Middle frontal gyrus (tissue), 1 donor: ENCODE results near the gene TM9SF1.

Source experiments
- DNase-seq: peaks from one replicate; pipeline ENCODE4 v3.0.0-alpha.2; 2015; ENCODE audit warnings: low spot score; ENCODE audit errors: extremely low spot score

TM9SF1 gene

DNA sequence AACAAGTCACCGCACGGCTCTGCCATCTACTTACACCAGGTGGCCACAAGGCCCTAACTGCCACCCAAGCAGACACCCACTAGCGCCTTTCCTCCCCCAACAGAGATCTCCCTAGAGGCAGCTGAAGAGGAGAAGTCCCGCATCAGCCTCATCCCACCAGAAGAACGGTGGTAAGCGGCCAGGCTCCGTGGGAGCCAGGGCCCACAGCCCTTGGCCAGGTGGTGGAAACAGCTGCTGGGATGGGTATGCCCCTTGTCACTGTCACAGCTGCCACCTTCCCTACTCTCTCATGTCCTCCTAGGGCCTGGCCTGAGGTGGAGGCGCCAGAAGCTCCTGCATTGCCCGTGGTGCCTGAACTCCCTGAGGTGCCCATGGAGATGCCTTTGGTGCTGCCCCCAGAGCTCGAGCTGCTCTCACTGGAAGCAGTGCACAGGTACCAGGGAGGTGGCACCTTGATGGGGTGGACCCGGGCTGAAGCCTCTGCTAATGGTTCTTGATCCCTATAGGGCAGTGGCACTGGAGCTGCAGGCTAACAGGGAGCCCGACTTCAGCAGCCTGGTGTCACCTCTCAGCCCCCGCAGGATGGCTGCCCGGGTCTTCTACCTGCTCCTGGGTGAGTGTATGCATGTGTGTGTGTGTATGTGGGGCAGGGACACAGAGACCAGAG, 15.8 kb downstream of the TM9SF1 start:
- DNase-seq, result no peak

DNA sequence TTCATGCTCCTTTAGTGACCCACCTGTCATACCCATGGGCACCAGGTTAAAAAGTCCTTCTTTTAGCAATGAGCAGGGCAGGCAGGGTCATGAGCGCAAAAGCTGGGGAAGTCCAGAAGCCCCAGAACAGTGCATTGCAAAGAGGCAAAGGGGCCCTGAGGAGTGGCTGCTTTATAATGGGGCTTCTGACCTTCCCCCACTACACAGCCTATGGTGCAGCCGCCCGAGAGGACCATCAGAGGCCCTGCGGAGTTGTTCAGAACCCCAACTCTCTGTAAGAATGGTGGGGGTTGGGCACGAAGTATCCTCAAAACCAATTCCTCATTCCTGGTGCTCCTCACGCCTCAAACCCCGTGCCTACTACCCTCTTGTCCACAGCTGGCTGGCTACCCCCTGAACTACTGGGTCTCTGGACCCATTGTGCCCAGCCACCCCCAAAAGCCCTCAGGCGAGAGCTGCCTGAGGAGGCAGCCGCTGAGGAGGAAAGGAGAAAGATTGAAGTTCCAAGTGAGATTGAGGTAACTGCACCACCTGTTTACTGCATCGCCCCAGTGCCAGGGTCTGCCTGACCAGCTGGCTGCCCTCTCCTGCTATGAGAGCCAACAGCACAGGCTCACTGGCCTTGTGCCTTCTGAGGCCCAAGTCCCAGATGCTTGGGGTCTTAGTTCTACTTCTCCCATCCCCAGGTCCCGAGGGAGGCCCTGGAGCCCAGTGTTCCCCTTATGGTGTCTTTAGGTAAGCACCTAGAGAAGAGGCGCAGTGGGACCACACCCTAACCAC, 16.7 kb downstream of the TM9SF1 start:
- no peak for DNase-seq

DNA sequence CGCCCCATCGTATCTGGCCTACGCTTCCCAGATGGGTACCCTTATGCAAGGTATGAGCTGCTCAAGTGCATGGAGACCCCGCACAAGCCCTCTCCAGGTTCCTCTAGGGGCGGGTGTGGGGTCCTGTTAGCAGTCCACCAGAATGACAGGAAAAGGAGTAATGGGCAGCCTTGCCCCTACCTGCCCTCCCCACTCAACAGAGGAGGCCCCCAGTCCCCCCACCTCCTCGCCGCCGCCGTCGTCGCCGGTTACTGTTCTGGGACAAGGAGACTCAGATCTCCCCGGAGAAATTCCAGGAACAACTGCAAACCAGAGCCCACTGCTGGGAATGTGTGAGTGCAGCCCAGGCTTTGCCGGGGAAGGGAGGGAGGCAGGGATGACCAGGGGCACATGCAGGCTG, 17.4 kb downstream of the TM9SF1 start:
- no peak for DNase-seq

DNA sequence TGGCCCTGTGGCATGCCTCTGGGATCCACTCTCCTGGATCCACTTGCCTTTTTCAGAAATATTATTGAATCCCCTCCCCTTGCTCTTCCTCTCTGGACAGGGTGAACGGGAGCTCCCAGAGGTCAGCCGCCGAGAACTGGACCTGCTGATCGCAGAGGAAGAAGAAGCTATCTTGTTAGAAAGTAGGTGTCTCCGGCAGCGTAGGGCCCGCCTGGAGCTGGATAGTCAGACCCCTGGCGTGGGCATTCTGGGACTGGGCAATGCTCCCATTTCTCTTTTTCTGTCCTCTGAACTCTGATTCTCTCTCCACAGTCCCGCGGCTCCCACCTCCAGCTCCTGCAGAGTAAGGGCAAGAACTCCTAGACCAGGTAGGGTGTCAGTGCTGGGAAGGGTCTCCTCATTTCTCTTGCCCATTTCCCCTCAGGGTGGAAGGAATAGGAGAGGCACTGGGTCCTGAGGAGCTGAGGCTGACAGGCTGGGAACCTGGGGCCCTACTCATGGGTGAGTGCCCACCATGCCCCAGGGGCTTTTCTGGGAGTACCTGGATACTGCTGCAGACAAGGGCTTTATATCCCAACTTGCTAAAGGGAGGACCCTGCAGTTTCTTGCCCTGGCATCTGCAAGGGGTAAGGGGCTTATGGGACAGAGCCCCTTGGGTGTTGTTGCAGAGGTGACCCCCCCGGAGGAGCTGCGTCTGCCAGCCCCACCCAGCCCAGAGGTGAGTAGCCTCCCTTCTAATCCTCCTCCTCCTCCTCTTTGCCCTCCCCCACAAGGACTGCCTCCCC, 18.0 kb downstream of the TM9SF1 start:
- DNase-seq, result no peak

DNA sequence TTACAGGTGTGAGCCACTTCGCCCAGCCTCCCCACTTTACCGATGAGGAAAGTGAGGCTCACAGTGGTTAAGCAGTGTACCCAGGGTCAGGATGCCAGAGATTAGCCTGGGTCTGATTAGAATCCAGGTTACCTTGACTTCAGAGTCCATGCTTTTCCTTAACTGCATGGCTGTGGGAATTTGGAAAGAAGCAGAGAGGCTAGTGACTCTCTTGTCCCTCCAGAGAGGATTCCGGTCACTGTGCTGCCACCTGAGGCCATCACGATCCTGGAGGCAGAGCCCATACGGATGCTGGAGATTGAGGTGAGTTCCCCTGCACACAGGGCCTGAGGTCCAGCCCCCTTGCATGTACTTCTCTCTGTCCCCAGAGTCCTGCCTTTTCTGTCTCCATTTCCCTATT, 18.6 kb downstream of the TM9SF1 start:
- no peak for DNase-seq

DNA sequence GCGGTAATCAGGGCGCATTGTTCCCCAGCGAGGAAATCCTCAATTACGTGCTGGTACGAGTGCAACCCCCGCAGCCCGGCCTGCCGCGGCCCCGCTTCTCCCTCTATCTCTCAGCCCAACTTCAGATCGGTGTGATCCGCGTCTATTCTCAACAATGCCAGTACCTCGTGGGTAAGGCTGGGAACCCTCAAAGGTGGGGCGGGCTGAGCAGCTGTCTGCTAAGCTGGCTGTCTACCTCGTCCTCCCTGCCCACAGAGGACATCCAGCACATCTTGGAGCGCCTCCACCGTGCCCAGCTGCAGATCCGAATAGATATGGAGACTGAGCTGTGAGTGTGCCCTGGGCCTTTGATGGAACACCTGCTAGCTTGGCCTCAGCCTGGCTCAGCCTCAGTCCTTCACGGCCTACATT, 22.4 kb downstream of the TM9SF1 start:
- no peak for DNase-seq

DNA sequence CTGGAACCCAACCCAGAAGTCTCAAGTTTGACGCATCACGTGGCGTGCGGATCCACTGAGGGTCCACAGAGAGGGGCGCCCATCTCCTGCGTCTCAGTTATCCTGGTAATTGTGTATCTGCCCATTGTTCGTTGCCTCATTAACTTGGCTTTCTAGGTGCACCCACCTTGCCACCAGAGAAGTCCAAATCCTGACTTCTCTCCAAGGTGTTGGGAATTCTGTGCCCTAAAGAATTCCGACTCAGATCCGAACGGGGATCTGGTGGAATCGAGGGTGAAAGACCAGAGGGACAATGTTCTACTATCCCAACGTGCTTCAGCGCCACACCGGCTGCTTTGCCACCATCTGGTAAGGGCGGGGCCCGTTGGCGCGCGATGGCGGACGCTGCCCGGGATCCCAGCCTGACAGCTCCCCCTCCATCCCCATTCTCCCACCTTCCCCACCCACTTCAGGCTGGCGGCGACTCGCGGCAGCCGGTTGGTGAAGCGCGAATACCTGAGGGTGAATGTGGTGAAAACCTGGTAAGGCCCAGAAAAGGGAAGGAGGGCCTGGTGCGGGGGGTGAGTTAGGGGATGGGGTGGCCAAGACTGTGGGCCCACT, 22.9 kb downstream of the TM9SF1 start:
- DNase-seq, result no peak

DNA sequence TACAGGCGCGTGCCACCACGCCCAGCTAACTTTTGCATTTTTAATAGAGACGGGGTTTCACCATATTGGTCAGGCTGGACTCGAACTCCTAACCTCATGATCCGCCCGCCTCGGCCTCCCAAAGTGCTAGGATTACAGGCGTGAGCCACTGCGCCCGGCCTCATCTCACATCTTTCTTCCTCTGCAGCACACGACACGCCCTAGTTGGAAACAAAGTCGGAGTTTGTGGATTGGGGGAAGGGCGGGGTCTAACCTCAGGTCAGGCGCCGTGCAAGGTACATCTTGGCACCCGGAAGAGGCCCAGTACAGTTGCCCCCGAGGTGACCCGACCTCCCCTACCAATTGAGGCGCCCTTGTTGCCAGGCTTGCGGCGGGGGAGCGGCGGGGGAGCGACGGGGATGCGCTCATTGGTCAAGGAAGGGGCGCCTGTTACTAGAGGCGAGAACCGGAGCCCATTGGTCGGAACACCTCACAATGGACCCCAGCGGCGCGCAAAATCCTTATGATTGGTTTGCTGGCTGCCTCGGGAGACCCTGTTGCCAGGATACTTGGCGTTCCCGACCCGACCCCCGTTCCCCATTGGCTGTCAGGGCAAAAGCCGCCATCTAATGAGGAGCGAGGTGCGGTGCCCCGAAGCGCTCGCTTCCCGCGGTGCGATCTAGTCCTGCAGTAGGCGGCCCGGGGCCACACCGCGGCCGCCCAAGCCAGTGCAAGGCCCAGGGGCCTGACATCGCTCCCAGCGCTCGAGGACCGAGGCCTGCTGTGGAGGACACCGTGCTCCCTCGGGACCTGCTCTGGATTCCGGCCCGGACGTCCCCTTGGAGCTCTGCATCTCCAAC, 23.6 kb downstream of the TM9SF1 start, which contains the start of gene REC8:
Gene REC8 (plus strand): TSS at position 659 of the 839 bp plus-strand sequence. CDS start 473 bp downstream, outside the sequence.
- peak; percentile 83 for DNase-seq

DNA sequence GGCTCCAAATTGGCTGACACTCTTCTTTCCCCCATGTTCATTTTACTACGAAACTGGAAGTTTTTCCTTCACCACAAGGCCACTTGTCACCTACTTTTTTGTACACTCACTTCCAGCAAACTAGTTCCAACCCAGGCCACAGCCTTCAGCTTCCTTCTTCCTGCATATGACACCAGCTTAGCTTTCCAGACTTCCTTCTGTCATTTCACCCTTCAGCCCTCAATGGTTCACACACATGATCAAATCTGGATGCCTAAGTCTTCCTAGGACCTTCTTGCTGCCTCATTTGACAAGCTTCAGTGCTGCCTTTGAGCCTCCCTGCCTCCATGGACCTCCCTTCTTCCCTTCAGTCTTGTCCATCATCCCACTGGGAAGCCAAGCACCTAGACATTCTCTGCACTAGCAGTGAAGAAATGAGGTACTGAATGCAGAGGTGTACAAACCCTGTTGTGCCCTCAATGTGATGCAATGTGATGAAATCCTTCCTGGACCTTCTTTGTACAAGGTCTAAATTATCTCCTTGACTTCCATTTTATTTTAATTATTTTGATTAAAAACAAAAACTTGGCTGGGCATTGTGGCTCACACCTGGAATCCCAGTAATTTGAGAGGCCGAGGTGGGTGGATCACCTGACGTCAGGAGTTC, 27.6 kb downstream of the TM9SF1 start:
- no peak for DNase-seq

DNA sequence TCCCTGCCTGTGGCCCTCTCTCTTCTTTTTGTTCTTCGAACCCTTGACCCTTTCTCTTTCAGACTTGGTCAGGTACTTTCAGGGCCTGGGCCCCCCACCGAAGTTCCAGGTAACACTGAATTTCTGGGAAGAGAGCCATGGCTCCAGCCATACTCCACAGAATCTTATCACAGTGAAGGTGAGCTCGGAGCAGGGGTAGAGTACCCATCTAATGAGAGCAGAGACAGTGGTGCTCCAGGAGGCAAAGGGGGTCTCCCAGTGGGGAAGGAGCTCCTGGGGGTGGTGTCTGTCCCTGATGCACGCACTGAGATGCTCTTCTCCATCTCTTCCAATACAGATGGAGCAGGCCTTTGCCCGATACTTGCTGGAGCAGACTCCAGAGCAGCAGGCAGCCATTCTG, 29.5 kb downstream of the TM9SF1 start:
- DNase-seq, result no peak

DNA sequence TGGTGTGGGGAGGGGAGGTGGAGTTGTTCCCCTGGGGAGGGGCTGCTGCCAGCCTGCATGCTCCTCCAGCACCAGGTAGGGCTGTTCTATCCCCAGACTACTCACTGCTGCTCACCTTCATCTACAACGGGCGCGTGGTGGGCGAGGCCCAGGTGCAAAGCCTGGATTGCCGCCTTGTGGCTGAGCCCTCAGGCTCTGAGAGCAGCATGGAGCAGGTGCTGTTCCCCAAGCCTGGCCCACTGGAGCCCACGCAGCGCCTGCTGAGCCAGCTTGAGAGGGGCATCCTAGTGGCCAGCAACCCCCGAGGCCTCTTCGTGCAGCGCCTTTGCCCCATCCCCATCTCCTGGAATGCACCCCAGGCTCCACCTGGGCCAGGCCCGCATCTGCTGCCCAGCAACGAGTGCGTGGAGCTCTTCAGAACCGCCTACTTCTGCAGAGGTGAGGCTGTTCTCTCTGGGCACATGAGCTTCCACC, 30.7 kb downstream of the TM9SF1 start:
- no peak for DNase-seq

DNA sequence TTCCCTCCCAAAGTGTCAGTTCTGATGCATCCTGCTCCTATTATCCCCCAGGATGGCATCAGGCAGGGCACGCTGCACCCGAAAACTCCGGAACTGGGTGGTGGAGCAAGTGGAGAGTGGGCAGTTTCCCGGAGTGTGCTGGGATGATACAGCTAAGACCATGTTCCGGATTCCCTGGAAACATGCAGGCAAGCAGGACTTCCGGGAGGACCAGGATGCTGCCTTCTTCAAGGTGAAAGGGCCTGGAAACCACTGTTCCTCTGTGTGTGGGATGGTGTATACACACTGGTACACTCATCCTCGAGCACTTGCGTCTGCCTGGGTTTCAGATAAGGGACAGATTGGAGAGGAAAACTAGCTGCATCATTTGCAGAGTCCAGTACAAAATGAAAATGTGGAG, 33.1 kb downstream of the TM9SF1 start:
- no peak for DNase-seq

DNA sequence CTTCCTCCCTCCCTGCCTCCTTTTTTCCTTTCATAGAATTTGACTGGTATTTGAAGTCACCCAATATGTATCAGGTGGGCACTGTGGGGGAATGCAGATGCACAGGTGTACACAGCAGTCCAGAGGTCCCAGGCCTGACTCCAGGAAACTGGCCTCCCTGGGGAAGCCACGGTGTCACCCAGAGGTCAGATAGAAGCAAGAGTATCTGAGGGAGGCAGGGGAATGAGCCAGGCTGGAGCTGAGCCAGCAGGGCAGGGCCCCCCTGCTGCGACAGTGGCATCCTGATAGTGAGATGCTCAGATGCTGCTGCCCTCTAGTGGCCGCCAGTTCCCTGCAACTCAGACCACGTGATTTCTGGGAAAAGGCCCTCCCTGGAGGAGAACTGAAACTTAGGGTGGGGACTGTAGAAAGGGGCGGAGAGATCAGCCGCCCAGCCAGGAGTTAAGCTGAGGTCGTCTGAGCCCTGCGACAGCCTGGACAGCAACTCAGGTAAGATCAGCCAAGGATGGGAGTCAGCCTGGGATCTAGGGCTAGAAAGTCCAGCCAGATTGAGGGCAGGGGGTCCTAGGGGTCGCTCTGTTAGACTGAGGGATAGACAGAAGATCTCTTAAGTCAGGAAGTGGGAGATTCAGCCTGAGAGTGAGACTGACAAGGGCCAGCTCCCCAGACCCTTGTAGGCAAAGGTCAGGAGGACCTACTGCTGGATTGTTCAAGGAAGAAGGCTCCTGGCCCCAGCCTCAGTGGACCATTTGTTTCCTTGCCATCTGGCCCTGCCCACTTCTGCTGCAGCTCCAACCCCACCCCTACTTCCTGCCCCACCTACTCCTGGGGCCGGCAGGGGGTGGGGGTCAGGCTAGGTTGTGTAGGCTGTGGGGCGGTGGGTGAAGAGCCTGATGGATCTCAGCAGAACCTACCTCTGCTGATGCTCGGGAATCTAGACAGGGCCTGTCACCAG, 34.1 kb downstream of the TM9SF1 start, which contains the start of gene IRF9:
Gene IRF9 (plus strand): TSS at position 416 of the 955 bp plus-strand sequence. CDS start 880 bp downstream, outside the sequence.
- DNase-seq, result peak; percentile 93

DNA sequence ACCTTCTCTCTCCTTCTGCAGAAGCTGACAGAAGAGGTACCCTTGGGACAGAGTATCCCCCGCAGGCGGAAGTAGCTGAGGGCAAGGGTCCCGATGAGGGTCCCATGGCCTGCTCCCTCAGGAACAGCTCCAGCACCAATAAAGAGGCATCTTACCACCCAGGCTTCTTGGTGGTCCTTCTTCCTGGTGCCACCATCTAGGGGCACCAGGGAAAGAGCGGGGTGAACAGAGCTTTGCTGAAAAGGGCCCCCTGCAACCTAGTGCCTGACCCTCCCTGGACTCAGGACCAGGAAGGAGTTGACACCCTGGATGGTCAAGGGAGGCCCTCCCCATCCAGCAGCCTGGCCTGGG, 34.8 kb downstream of the TM9SF1 start:
- DNase-seq, result no peak

DNA sequence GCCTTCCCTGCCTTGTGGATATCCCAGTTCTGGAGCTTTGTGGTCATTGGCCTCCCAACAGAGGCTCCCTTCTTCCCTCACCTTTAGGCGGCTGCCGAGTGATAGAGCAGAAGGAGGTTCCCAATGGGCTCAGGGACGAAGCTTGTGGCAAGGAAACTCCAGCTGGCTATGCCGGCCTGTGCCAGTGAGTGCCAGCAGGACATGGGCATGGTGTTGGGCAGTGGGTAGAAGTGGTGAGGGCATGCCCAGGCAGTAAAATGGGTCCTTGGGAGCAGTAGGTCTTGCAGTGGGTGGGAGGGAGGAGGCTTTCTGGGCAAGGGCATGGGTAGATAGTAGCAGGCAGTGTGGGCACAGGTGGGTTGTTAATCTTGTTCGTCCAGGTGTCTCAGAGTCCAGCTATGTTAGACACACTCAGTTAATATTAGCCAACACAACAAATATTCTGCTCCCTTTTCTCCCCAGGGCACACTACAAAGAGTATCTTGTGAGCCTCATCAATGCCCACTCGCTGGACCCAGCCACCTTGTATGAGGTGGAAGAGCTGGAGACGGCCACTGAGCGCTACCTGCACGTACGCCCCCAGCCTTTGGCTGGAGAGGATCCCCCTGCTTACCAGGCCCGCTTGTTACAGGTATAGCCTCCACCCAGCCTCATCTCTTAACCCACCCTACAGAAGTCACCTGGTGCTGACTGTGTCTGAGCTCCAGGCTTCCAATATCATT, 35.3 kb downstream of the TM9SF1 start:
- DNase-seq, result no peak

DNA sequence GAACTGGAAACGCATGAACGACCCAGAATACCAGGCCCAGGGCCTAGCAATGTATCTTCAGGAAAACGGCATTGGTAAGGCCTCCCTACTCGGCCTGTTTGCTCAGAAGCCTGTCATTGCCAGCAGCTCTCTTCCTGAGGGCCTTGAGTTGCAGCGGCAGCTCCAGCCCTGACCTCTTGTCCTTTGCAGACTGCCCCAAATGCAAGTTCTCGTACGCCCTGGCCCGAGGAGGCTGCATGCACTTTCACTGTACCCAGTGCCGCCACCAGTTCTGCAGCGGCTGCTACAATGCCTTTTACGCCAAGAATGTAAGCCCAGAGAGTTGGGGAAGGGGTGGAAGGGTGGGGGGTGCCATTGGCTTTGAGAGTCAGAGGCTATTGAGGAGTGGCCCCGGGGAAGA, 37.9 kb downstream of the TM9SF1 start:
- no peak for DNase-seq

DNA sequence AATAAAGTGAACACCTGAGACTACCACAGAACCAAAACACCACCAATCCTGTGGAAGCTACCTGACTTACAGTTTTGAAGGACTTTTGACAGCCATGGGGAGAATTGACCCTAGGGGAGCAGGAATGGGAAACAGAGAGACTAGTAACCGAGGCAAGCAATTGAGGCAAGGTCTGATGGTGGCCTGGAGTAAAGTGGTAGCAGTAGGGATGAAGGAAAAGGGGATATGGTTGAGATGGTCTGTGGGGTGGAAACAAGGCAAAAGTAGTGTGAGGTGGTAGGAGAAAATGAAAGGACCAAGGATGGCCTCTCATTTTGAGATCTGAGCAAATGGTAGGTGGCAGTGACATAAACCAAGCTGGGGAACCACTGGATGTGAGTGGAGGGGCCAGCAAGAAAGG, 38.4 kb downstream of the TM9SF1 start:
- DNase-seq, result no peak

DNA sequence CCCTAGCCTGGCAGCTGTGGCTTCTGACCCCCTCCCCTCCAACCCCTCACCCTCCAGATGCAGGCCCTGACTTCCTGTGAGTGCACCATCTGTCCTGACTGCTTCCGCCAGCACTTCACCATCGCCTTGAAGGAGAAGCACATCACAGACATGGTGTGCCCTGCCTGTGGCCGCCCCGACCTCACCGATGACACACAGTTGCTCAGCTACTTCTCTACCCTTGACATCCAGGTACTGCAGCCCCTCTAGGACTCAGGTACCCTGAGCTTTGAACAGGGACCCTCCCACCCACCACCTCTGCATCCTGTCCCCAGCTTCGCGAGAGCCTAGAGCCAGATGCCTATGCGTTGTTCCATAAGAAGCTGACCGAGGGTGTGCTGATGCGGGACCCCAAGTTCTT, 40.1 kb downstream of the TM9SF1 start:
- DNase-seq, result no peak
